SK-N-SH (cell line): ENCODE results near the gene HTRA2. TPM values are rescaled to one million over a fixed set of nuclear protein-coding genes. Genes with fewer than 3 reads are reported as not detected.

Source experiments
- CTCF ChIA-PET: fragments of 300-600, 350-600 bp; formaldehyde crosslinking; extraction: SDS; loops from one replicate; lab custom pipeline; 2021; lab: Yijun Ruan, JAX
- POLR2A ChIA-PET: fragments of 350-600 bp; sonication (Branson Sonifier 250); formaldehyde crosslinking; extraction: SDS; loops from one replicate; lab custom pipeline; 2020; ENCODE audit warnings: antibody characterized with exemption, inconsistent platforms; lab: Yijun Ruan, JAX
- DNase-seq: peaks from one replicate; pipeline ENCODE4 v3.0.0; 2012
- H2AFZ ChIP-seq: fragments of 200-600 bp; sonication (generic); 2 replicates; pipeline ENCODE4 v1.8.1; 2016; ENCODE audit warnings: antibody characterized with exemption, mild to moderate bottlenecking, low read depth
- H3F3A ChIP-seq: fragments of 200-600 bp; sonication (generic); replicated peaks from 2 replicates; pipeline ENCODE3; 2016; ENCODE audit warnings: antibody characterized with exemption, mild to moderate bottlenecking; ENCODE audit not compliant: insufficient read depth
- H3K27ac ChIP-seq, 2 experiments: fragments of 200-500 bp in 1 of 2; fragments of 200-600 bp in 1 of 2; sonication (Bioruptor generic) in 1 of 2; sonication (generic), shearing (Covaris generic) in 1 of 2; 2 replicates each; pipeline versions ENCODE4 v1.5.1 to v1.6.1; 2014 to 2016; ENCODE audit warnings: low read depth in 2 of 2, inconsistent platforms in 1 of 2, low read length in 1 of 2, mild to moderate bottlenecking in 1 of 2, mixed read lengths in 1 of 2
- H3K27me3 ChIP-seq: fragments of 200-600 bp; sonication (generic), shearing (Covaris generic); 2 replicates; pipeline ENCODE4 v1.6.1; 2016; ENCODE audit warnings: mixed run types; ENCODE audit not compliant: insufficient read depth
- H3K36me3 ChIP-seq, 2 experiments: fragments of 200-500 bp in 1 of 2; fragments of 200-600 bp in 1 of 2; sonication (Bioruptor generic) in 1 of 2; sonication (generic) in 1 of 2; replicated peaks in 1 of 2; 2 replicates each; pipeline versions ENCODE3 to v1.5.1; 2014 to 2016; ENCODE audit warnings: low read length in 1 of 2, mild to moderate bottlenecking in 1 of 2; ENCODE audit not compliant: insufficient read depth in 2 of 2, control insufficient read depth in 1 of 2
- H3K4me1 ChIP-seq, 2 experiments: fragments of 200-500 bp in 1 of 2; fragments of 200-600 bp in 1 of 2; sonication (Bioruptor generic) in 1 of 2; sonication (generic), shearing (Covaris generic) in 1 of 2; 2 replicates each; pipeline versions ENCODE4 v1.5.1 to v1.6.1; 2014 to 2016; ENCODE audit warnings: low read depth in 1 of 2, low read length in 1 of 2, mixed run types in 1 of 2; ENCODE audit not compliant: insufficient read depth in 2 of 2, control insufficient read depth in 1 of 2
- H3K4me2 ChIP-seq: fragments of 200-600 bp; sonication (generic), shearing (Covaris generic); 2 replicates; pipeline ENCODE4 v1.6.1; 2017; ENCODE audit warnings: mixed run types
- H3K4me3 ChIP-seq, 2 experiments: fragments of 200-500 bp in 1 of 2; fragments of 200-600 bp in 1 of 2; sonication (Bioruptor generic) in 1 of 2; sonication (generic), shearing (Covaris generic) in 1 of 2; 2 replicates each; pipeline versions ENCODE4 v1.5.1 to v1.8.1; 2014 to 2016; ENCODE audit warnings: low read depth in 2 of 2, inconsistent platforms in 1 of 2, low read length in 1 of 2, mild to moderate bottlenecking in 1 of 2, mixed read lengths in 1 of 2, moderate library complexity in 1 of 2
- H3K79me2 ChIP-seq: fragments of 200-600 bp; sonication (generic); 2 replicates; pipeline ENCODE4 v1.8.1; 2017; ENCODE audit warnings: mild to moderate bottlenecking; ENCODE audit not compliant: insufficient read depth
- H3K9ac ChIP-seq: fragments of 200-600 bp; sonication (generic); 2 replicates; pipeline ENCODE4 v1.6.1; 2017; ENCODE audit warnings: mixed run types
- H3K9me2 ChIP-seq: fragments of 200-600 bp; sonication (generic); 2 replicates; pipeline ENCODE4 v1.6.1; 2017; ENCODE audit warnings: mixed run types
- H3K9me3 ChIP-seq: fragments of 200-600 bp; sonication (generic); 2 replicates; pipeline ENCODE4 v1.6.1; 2017; ENCODE audit warnings: mixed run types, mild to moderate bottlenecking, moderate library complexity
- H4K20me1 ChIP-seq: fragments of 200-600 bp; sonication (generic); 2 replicates; pipeline ENCODE4 v1.6.1; 2017; ENCODE audit warnings: mild to moderate bottlenecking, mixed run types; ENCODE audit not compliant: insufficient read depth
- ELF1 ChIP-seq: IDR thresholded peaks from 2 replicates; pipeline ENCODE4 v1.4.0; 2012
- EP300 ChIP-seq, 2 experiments: IDR thresholded peaks; 2 replicates each; pipeline versions ENCODE4 v1.4.0 to v1.6.1; 2012; ENCODE audit warnings: borderline replicate concordance in 1 of 2, low read depth in 1 of 2, low read length in 1 of 2
- EZH2phosphoT487 ChIP-seq: fragments of 200-600 bp; sonication (generic); IDR thresholded peaks from 2 replicates; pipeline ENCODE4 v1.6.1; 2017; ENCODE audit warnings: low read depth, mixed run types, mild to moderate bottlenecking, antibody characterized with exemption, moderate library complexity, borderline replicate concordance
- FOSL2 ChIP-seq: IDR thresholded peaks from 2 replicates; pipeline ENCODE4 v1.4.0; 2012; ENCODE audit warnings: low read depth, mild to moderate bottlenecking, moderate library complexity, borderline replicate concordance
- FOXJ3 ChIP-seq: sonication (generic); formaldehyde crosslinking; IDR thresholded peaks from 2 replicates; pipeline ENCODE4 v1.5.1; 2020; ENCODE audit warnings: mild to moderate bottlenecking, missing genetic modification reagents
- FOXM1 ChIP-seq: IDR thresholded peaks from 2 replicates; pipeline ENCODE4 v1.4.0; 2012; ENCODE audit warnings: low read depth, mild to moderate bottlenecking
- GABPA ChIP-seq: IDR thresholded peaks from 2 replicates; pipeline ENCODE4 v1.4.0; 2012; ENCODE audit warnings: low read depth, mild to moderate bottlenecking
- GATA2 ChIP-seq: sonication (generic); formaldehyde crosslinking; IDR thresholded peaks from 2 replicates; pipeline ENCODE4 v1.5.0; 2020; ENCODE audit warnings: mild to moderate bottlenecking, missing genetic modification reagents
- JUND ChIP-seq: IDR thresholded peaks from 2 replicates; pipeline ENCODE4 v1.4.0; 2012
- MEF2A ChIP-seq: IDR thresholded peaks from 2 replicates; pipeline ENCODE4 v1.4.0; 2012; ENCODE audit warnings: low read depth, borderline replicate concordance
- NFIC ChIP-seq: IDR thresholded peaks from 2 replicates; pipeline ENCODE4 v1.4.0; 2012; ENCODE audit warnings: borderline replicate concordance
- NRF1 ChIP-seq: IDR thresholded peaks from 2 replicates; pipeline ENCODE4 v1.6.1; 2012; ENCODE audit warnings: low read depth, mild to moderate bottlenecking, low read length
- RAD21 ChIP-seq: IDR thresholded peaks from 2 replicates; pipeline ENCODE4 v1.6.1; 2012; ENCODE audit warnings: mild to moderate bottlenecking, low read length
- RCOR1 ChIP-seq: fragments of 150-350 bp; IDR thresholded peaks from 2 replicates; pipeline ENCODE4 v1.6.1; 2017; ENCODE audit warnings: antibody characterized with exemption, low read length
- RFX5 ChIP-seq: IDR thresholded peaks from 2 replicates; pipeline ENCODE4 v1.6.1; 2012; ENCODE audit warnings: mild to moderate bottlenecking, improper control_type of control experiment, low read length
- SMC3 ChIP-seq: IDR thresholded peaks from 2 replicates; pipeline ENCODE4 v1.6.1; 2012; ENCODE audit warnings: low read depth, low read length, improper control_type of control experiment
- TAF1 ChIP-seq: IDR thresholded peaks from 2 replicates; pipeline ENCODE4 v1.6.1; 2012; ENCODE audit warnings: low read depth, mild to moderate bottlenecking, low read length, moderate library complexity, borderline replicate concordance
- YY1 ChIP-seq: IDR thresholded peaks from 2 replicates; pipeline ENCODE4 v1.4.0; 2012; ENCODE audit warnings: low read depth, mild to moderate bottlenecking
- WGBS: methylation state at CpG from one replicate; pipeline ENCODE4 v1.1.6; 2017; ENCODE audit warnings: low lambda C conversion rate; 5-methylcytosine and 5-hydroxymethylcytosine counted together
- polyA plus RNA-seq, 3 experiments: library from polyadenylated mRNA; depleted of rRNA; stranded (reverse); fragments of >200 nt; gene quantifications; 2 replicates each; pipeline ENCODE4 v1.2.3, GENCODE V29; 2012
- TF ChIP-seq, protein P1 (sequence below): fragments of 200-600 bp; sonication (generic); IDR thresholded peaks from 2 replicates; pipeline ENCODE4 v1.6.1; 2017; ENCODE audit warnings: antibody characterized with exemption, mild to moderate bottlenecking, moderate library complexity
- TF ChIP-seq, protein P2 (sequence below): IDR thresholded peaks from 2 replicates; pipeline ENCODE4 v1.6.1; 2012; ENCODE audit warnings: mild to moderate bottlenecking, low read depth, low read length, moderate library complexity
- TF ChIP-seq, protein P3 (sequence below): IDR thresholded peaks from 2 replicates; pipeline ENCODE4; 2012
- TF ChIP-seq, protein P4 (sequence below): IDR thresholded peaks from 2 replicates; pipeline ENCODE4 v1.4.0; 2012; ENCODE audit warnings: low read depth
- TF ChIP-seq, protein P5 (sequence below): IDR thresholded peaks from 2 replicates; pipeline ENCODE4 v1.4.0; 2012; ENCODE audit warnings: low read depth, borderline replicate concordance
- TF ChIP-seq, protein P6 (sequence below): fragments of 150-350 bp; IDR thresholded peaks from 2 replicates; pipeline ENCODE4 v1.6.1; 2017; ENCODE audit warnings: antibody characterized with exemption, low read length, low read depth, borderline replicate concordance

The HTRA2 gene
- polyA plus RNA-seq, 1 of the 3 experiments (the other 2 are of a cell fraction), result 55.7 TPM

DNA sequence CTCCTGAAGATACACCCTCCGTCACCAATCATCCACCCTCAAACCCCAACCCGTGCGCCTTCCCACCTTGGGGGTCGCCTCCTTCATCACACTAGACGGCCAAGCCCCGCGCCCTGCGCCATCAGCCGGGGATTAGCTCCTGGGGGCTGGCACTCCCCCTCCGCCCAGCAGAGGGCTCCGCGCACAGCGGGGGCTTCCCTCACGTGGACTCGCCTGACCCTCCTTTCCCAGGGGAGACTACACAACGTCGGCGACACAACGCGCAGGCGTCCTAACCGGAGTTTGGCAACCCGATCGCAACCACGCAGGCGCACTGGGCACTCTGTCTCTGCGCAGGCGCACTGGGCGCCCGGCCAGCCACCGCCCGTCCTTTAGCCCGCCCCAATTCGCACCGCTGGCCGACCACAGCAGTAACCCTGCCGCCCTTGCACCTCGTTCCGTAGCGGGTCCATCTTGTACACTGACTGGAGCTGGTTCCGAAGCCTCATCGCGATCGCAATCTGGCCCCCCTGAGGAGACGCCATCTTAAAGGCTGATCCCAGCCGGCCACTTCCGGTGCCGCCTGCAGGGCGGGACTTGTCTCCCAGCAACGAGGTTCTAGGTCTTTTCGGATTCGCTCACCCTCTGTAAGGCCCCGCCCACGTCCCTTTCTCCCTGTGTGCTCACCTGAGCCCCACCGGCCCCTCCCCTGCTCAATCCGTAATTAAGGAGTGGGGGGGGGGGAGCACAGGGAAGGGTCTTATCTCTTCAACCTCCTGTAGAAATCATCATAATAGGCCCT is 22.4 kb upstream of the HTRA2 start, which contains the start of gene PCGF1:
Gene PCGF1, minus strand, starts transcription at position 551 of the 781 bp plus-strand sequence. Its CDS starts 27 bp downstream, at position 524.
- Histone ChIP-seq H3K4me1 (peaks cover 19 to 26% of the 10 kb centered on the region in 2 experiments; a peak in 3 of 4 replicates), H3F3A (peaks cover 28% of the 10 kb centered on the region), H4K20me1 (no peaks in the 10 kb centered on the region), H3K27me3 (no peaks in the 10 kb centered on the region), H2AFZ (peak within 1 kb of the TSS; percentile 85), H3K9ac (peak within 1 kb of the TSS; percentile 95), H3K4me2 (peak within 1 kb of the TSS; percentile 96), H3K9me2 (no peaks in the 10 kb centered on the region), H3K27ac (peak within 1 kb of the TSS; percentile 99 to 100), H3K4me3 (peak within 1 kb of the TSS; percentile 84 to 86), H3K36me3 (peaks cover 15 to 20% of the 10 kb centered on the region in 2 experiments), H3K9me3 (no peaks in the 10 kb centered on the region), H3K79me2 (peaks cover 17% of the 10 kb centered on the region; the same call in 1 of the 2 replicates)
- ChIA-PET POLR2A (interaction anchor here (0.7 to 2.3 kb wide), 8 partner anchors 11 to 68 kb away, joined by 3 to 11 read pairs (median 7); partner anchors contain the start of genes AUP1, CCDC142, HTRA2 and TTC31), CTCF (interaction anchor here (0.6 to 7.5 kb wide), 20 partner anchors 11 to 146 kb away, joined by 3 to 80 read pairs (median 4); partner anchors contain the start of genes AUP1, CCDC142, DQX1 and HTRA2)
- WGBS, result 1% methylated on average over 29 of the region's 56 CpGs
- DNase-seq, result peak; percentile 97
- TF ChIP-seq YY1 (peak; percentile 95), GABPA (peak; percentile 80), SMC3 (peak; percentile 55; the same call in 1 of the 2 replicates), RAD21 (peak; percentile 57), JUND (no peak), FOXJ3 (CRISPR knock-in tag) (no peak), NRF1 (peak; percentile 97), EP300 (IDR thresholded peaks at IDR 0.05; ENCODE audit: borderline replicate concordance in 1 of 2, low read depth in 1 of 2, low read length in 1 of 2) (no peak), FOXM1 (no peak), TAF1 (peak; percentile 85), MEF2A (no peak), RFX5 (peak; percentile 62; the same call in 1 of the 2 replicates), GATA2 (CRISPR knock-in tag) (peak; percentile 37; the same call in 1 of the 2 replicates), ELF1 (peak; percentile 80), RCOR1 (no peak), FOSL2 (no peak), NFIC (no peak), EZH2phosphoT487 (no peak)
- TF ChIP-seq, protein P1, sequence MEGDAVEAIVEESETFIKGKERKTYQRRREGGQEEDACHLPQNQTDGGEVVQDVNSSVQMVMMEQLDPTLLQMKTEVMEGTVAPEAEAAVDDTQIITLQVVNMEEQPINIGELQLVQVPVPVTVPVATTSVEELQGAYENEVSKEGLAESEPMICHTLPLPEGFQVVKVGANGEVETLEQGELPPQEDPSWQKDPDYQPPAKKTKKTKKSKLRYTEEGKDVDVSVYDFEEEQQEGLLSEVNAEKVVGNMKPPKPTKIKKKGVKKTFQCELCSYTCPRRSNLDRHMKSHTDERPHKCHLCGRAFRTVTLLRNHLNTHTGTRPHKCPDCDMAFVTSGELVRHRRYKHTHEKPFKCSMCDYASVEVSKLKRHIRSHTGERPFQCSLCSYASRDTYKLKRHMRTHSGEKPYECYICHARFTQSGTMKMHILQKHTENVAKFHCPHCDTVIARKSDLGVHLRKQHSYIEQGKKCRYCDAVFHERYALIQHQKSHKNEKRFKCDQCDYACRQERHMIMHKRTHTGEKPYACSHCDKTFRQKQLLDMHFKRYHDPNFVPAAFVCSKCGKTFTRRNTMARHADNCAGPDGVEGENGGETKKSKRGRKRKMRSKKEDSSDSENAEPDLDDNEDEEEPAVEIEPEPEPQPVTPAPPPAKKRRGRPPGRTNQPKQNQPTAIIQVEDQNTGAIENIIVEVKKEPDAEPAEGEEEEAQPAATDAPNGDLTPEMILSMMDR, result peak; percentile 53
- TF ChIP-seq, protein P2, sequence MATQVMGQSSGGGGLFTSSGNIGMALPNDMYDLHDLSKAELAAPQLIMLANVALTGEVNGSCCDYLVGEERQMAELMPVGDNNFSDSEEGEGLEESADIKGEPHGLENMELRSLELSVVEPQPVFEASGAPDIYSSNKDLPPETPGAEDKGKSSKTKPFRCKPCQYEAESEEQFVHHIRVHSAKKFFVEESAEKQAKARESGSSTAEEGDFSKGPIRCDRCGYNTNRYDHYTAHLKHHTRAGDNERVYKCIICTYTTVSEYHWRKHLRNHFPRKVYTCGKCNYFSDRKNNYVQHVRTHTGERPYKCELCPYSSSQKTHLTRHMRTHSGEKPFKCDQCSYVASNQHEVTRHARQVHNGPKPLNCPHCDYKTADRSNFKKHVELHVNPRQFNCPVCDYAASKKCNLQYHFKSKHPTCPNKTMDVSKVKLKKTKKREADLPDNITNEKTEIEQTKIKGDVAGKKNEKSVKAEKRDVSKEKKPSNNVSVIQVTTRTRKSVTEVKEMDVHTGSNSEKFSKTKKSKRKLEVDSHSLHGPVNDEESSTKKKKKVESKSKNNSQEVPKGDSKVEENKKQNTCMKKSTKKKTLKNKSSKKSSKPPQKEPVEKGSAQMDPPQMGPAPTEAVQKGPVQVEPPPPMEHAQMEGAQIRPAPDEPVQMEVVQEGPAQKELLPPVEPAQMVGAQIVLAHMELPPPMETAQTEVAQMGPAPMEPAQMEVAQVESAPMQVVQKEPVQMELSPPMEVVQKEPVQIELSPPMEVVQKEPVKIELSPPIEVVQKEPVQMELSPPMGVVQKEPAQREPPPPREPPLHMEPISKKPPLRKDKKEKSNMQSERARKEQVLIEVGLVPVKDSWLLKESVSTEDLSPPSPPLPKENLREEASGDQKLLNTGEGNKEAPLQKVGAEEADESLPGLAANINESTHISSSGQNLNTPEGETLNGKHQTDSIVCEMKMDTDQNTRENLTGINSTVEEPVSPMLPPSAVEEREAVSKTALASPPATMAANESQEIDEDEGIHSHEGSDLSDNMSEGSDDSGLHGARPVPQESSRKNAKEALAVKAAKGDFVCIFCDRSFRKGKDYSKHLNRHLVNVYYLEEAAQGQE, result no peak
- TF ChIP-seq, protein P3, sequence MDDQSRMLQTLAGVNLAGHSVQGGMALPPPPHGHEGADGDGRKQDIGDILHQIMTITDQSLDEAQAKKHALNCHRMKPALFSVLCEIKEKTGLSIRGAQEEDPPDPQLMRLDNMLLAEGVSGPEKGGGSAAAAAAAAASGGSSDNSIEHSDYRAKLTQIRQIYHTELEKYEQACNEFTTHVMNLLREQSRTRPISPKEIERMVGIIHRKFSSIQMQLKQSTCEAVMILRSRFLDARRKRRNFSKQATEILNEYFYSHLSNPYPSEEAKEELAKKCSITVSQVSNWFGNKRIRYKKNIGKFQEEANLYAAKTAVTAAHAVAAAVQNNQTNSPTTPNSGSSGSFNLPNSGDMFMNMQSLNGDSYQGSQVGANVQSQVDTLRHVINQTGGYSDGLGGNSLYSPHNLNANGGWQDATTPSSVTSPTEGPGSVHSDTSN, result no peak
- TF ChIP-seq, protein P4, sequence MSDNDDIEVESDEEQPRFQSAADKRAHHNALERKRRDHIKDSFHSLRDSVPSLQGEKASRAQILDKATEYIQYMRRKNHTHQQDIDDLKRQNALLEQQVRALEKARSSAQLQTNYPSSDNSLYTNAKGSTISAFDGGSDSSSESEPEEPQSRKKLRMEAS, result peak; percentile 73
- TF ChIP-seq, protein P5, sequence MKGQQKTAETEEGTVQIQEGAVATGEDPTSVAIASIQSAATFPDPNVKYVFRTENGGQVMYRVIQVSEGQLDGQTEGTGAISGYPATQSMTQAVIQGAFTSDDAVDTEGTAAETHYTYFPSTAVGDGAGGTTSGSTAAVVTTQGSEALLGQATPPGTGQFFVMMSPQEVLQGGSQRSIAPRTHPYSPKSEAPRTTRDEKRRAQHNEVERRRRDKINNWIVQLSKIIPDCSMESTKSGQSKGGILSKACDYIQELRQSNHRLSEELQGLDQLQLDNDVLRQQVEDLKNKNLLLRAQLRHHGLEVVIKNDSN, result peak; percentile 68; the same call in 1 of the 2 replicates
- TF ChIP-seq, protein P6, sequence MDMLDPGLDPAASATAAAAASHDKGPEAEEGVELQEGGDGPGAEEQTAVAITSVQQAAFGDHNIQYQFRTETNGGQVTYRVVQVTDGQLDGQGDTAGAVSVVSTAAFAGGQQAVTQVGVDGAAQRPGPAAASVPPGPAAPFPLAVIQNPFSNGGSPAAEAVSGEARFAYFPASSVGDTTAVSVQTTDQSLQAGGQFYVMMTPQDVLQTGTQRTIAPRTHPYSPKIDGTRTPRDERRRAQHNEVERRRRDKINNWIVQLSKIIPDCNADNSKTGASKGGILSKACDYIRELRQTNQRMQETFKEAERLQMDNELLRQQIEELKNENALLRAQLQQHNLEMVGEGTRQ, result peak; percentile 48; the same call in 1 of the 2 replicates
